Gastrocnemius medialis (tissue), 4 donors: ENCODE data around the gene CHERP. TPM values are rescaled to one million over a fixed set of nuclear protein-coding genes. Genes with fewer than 3 reads are reported as not detected.

Source experiments
- ATAC-seq, 2 donors: fragments of 150-250 bp; one replicate each; pipeline ENCODE4 v1.9.1; 2016
- DNase-seq, 2 donors: peaks; one replicate each; pipeline ENCODE4 v3.0.0-alpha.2; 2019
- H3K27ac ChIP-seq, 4 donors: fragments of 200-600 bp; sonication (generic); 1 replicate in 1 of 4; 2 replicates in 3 of 4; pipeline ENCODE4 v1.5.1; 2016 to 2018; ENCODE audit warnings: mild to moderate bottlenecking in 2 of 4, moderate library complexity in 1 of 4
- H3K27me3 ChIP-seq, 3 donors: fragments of 200-600 bp; sonication (generic) in 2 of 3; 1 replicate in 1 of 3; 2 replicates in 2 of 3; pipeline versions ENCODE4 v1.5.1 to v1.6.0; 2016 to 2019; ENCODE audit warnings: mild to moderate bottlenecking in 1 of 3, moderate library complexity in 1 of 3
- H3K36me3 ChIP-seq, 2 donors: fragments of 200-600 bp; sonication (generic) in 1 of 2; one replicate each; pipeline ENCODE4 v1.5.1; 2017 to 2018
- H3K4me1 ChIP-seq, 2 donors: fragments of 200-600 bp; sonication (generic) in 1 of 2; one replicate each; pipeline ENCODE4 v1.5.1; 2016 to 2017; ENCODE audit warnings: mild to moderate bottlenecking in 2 of 2
- H3K4me3 ChIP-seq, 4 donors: fragments of 200-600 bp; sonication (generic) in 3 of 4; 1 replicate in 1 of 4; 2 replicates in 3 of 4; pipeline ENCODE4 v1.5.1; 2016 to 2019; ENCODE audit warnings: mild to moderate bottlenecking in 2 of 4
- H3K9me3 ChIP-seq, 3 donors: fragments of 200-600 bp; sonication (generic) in 2 of 3; 1 replicate in 1 of 3; 2 replicates in 2 of 3; pipeline ENCODE4 v1.5.1; 2016 to 2019
- POLR2A ChIP-seq, 2 donors: fragments of 450-650 bp; IDR thresholded peaks; one replicate each; pipeline ENCODE4 v1.6.1; 2017; ENCODE audit warnings: antibody characterized with exemption in 2 of 2, mild to moderate bottlenecking in 2 of 2, moderate library complexity in 2 of 2
- in situ Hi-C, 4 donors: fragments of 200-750 bp; cut with MboI; loops; one replicate each; pipeline versions ENCODE4 v1.15.0 to v1.8.0; 2017; ENCODE audit warnings: low sequenced_read_pairs in 4 of 4
- intact Hi-C: fragments of 100-400 bp; cut with DNase I; formaldehyde crosslinking; loops from one replicate; pipeline ENCODE4 v1.15.1; 2023; ENCODE audit warnings: low total_unique reads
- total RNA-seq, 4 donors: library from RNA; depleted of rRNA; stranded (reverse); fragments of >200 nt; gene quantifications; one replicate each; pipeline versions ENCODE4 v1.1.0 to v1.2.3, GENCODE V29; 2016
- TF ChIP-seq, protein P1 (sequence below), 5 experiments: fragments of 450-650 bp in 3 of 5; fragments of 200-600 bp in 2 of 5; sonication (generic) in 2 of 5; IDR thresholded peaks in 4 of 5; conservative IDR thresholded peaks in 1 of 5; 1 replicate in 4 of 5; 2 replicates in 1 of 5; pipeline ENCODE4 v1.5.1; 2016 to 2019; ENCODE audit warnings: antibody characterized with exemption in 5 of 5, mild to moderate bottlenecking in 3 of 5, moderate library complexity in 3 of 5

Gene CHERP
- total RNA-seq, 4 donors from 2014 or later, result 7.4 to 12.1 (median 9.8) TPM

DNA sequence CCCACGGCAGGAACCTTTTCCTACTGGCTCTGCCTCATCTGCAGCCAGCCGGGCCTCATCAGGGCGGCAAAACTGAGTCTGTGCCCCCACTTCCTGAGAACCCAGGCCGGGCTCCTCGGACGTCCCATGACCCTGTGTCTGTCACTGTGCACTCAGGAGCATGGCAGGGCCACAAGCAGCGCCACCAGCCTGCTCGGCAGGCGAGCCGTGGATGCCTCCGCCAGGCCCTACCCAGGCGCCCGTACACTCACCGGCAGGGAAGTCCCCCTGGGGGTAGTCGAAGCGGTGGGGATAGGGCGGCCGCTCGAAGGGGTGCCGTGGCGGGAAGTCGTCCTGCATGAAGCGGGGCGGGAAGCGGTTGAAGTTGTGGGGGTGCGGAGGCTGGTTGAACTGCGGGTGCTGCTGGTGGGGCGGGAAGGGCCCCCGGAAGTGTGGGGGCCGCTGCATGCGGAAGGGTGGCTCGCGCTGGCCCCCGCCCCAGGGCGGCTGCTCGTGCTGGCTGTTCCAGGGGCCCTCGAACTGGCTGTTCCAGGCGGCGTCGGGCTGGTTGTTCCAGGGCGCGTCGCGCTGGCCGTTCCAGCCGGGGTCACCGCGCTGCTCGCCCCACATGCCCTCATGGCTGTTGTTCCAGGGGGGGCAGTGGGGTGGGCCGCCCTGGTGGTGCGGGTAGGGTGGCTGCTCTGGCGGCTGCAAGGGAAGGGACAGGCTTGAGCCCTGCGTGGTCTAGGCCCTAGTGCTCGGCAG, 17.1 kb downstream of the CHERP start:
- Histone ChIP-seq H3K9me3 (no peaks in the 10 kb centered on the region), H3K36me3 (peaks cover 0 to 100% of the 10 kb centered on the region in 2 donors), H3K4me1 (no peaks in the 10 kb centered on the region), H3K4me3 (no peak overlapping the region), H3K27me3 (no peaks in the 10 kb centered on the region), H3K27ac (no peak overlapping the region)
- intact Hi-C loops (no loop called here), in situ Hi-C loops (loop anchor here in 2 of 4 donors (25.0 kb wide), 2 partner anchors 288 to 313 kb away; no protein-coding TSS in a partner anchor)
- no peak for DNase-seq
- no peak for TF ChIP-seq POLR2A (IDR thresholded peaks at IDR 0.05)
- TF ChIP-seq, protein P1, sequence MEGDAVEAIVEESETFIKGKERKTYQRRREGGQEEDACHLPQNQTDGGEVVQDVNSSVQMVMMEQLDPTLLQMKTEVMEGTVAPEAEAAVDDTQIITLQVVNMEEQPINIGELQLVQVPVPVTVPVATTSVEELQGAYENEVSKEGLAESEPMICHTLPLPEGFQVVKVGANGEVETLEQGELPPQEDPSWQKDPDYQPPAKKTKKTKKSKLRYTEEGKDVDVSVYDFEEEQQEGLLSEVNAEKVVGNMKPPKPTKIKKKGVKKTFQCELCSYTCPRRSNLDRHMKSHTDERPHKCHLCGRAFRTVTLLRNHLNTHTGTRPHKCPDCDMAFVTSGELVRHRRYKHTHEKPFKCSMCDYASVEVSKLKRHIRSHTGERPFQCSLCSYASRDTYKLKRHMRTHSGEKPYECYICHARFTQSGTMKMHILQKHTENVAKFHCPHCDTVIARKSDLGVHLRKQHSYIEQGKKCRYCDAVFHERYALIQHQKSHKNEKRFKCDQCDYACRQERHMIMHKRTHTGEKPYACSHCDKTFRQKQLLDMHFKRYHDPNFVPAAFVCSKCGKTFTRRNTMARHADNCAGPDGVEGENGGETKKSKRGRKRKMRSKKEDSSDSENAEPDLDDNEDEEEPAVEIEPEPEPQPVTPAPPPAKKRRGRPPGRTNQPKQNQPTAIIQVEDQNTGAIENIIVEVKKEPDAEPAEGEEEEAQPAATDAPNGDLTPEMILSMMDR (IDR thresholded peaks at IDR 0.05 in 4 of 5, conservative IDR thresholded peaks at IDR 0.05 in 1 of 5), result no peak
- no peak for ATAC-seq

DNA sequence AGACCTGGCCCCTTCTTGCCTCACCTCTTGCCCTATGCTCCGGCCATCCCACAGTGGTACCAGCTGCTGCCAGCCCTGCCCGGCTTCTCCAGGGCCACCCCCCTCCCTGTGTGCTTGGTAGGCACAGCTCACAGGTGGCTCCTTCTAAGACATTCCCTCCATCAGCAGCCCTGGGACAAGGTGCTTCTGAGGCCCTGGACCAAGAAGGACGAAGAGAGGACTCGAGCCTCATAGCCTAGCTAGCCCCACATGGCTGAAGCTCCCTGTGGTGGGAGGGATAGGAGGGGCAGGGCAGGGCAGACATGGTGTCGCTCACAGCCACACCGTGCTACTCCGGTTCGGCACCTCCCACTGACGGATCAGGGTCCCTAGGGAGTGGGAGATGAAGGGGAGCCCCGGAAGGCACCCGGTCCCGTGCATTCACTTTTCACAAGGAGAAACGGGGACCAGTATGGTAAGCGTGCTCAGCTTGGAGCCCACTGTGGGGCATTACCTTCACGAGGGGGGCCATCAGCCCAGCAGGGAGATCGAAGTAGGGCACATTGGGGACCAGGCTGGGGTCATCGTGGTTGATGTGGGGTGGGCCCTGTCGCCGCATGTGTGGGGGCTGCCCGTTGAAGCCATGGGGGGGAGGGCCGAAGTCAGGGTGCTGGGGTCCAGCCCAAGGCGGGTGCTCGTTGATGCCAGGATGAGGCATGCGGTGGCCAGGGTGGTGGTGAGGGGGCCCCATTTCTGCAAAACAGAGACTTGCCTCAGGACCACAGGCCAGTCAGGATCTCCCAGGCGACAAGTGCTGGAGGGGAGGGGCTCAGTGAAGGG, 19.5 kb downstream of the CHERP start:
- Histone ChIP-seq H3K27me3 (no peaks in the 10 kb centered on the region), H3K36me3 (peaks cover 0 to 100% of the 10 kb centered on the region in 2 donors), H3K27ac (no peak overlapping the region), H3K4me3 (no peak overlapping the region), H3K4me1 (no peaks in the 10 kb centered on the region), H3K9me3 (no peaks in the 10 kb centered on the region)
- TF ChIP-seq, protein P1 (IDR thresholded peaks at IDR 0.05 in 4 of 5, conservative IDR thresholded peaks at IDR 0.05 in 1 of 5), result no peak
- no peak for TF ChIP-seq POLR2A (IDR thresholded peaks at IDR 0.05)
- in situ Hi-C loops (loop anchor here in 1 of 4 donors (25.0 kb wide), 1 partner anchor 310 kb away; no protein-coding TSS in a partner anchor), intact Hi-C loops (no loop called here)
- DNase-seq (no peak), ATAC-seq (no peak)

DNA sequence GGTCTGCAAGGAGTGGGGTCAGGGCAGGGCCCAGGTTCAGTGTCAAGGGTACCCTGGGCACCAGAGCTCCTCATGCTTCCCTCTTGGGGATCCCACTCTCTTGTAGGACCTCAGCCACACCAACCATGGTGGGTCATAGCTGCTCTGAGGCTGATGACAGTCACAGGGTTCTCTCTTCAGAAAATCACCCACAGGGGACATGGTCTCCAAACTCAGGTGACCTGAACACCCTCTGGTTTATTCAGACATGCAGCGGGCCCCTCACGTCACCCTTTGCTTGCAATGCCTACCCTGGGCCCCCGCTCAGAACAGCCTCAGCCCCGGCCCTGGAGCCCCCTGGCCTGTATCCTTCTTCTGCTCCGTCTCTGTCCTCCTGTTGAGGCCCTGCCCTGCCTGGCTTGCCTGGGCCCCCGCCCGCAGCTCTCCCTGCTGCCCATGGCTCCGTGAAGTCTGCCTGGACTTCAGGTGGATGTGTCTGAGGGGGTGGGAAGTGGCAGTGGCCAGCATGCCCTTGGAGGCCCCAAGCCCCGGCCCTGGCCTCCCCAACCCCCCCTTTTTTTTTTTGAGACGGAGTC, 20.4 kb downstream of the CHERP start:
- Histone ChIP-seq H3K4me1 (no peaks in the 10 kb centered on the region), H3K27ac (no peak overlapping the region), H3K27me3 (no peaks in the 10 kb centered on the region), H3K4me3 (no peak overlapping the region), H3K9me3 (no peaks in the 10 kb centered on the region), H3K36me3 (peaks cover 0 to 100% of the 10 kb centered on the region in 2 donors)
- no peak for DNase-seq
- no peak for ATAC-seq
- no peak for TF ChIP-seq POLR2A (IDR thresholded peaks at IDR 0.05)
- TF ChIP-seq, protein P1 (IDR thresholded peaks at IDR 0.05 in 4 of 5, conservative IDR thresholded peaks at IDR 0.05 in 1 of 5), result no peak
- in situ Hi-C loops (loop anchor here in 1 of 4 donors (25.0 kb wide), 1 partner anchor 310 kb away; no protein-coding TSS in a partner anchor), intact Hi-C loops (no loop called here)

DNA sequence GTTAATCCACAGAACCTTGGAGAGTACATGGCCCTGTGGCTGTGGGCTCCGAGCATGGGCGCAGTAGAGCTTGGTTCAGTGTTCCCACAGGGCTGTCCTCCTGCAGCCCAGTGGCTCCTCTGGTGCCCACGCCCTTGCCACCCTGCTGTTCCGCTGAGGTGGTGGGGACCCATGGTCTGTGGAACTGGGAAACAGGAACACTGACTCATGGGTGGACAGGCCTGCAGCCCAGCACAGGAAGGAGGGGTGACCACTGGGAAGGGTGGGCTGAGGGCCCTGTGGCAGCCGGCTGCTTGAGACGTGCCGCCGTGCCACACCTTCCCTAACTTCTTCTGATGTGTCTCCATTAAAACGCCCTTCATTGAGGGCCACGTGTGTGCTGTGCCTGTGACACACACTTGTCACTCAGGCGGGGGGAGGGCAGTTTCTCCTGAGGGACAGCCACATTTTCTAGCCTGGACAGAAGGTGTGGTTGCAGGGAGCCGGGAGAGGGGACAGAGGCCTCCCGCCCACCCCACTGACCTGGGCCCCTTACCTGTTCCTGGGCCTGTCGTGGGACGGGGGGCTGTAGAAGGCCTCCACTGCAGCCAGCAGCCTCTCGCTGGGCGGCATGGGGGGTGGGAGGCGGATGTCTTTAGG, 21.1 kb downstream of the CHERP start:
- no peak for ATAC-seq
- TF ChIP-seq POLR2A (IDR thresholded peaks at IDR 0.05), result no peak
- TF ChIP-seq, protein P1 (IDR thresholded peaks at IDR 0.05 in 4 of 5, conservative IDR thresholded peaks at IDR 0.05 in 1 of 5), result no peak
- intact Hi-C loops, result no loop called here
- no peak for DNase-seq
- Histone ChIP-seq H3K27ac (no peak overlapping the region), H3K36me3 (peaks cover 0 to 98% of the 10 kb centered on the region in 2 donors), H3K4me3 (no peak overlapping the region), H3K4me1 (no peaks in the 10 kb centered on the region), H3K9me3 (no peaks in the 10 kb centered on the region), H3K27me3 (no peaks in the 10 kb centered on the region)
- in situ Hi-C loops, result loop anchor here in 1 of 4 donors (25.0 kb wide), 1 partner anchor 309 kb away; no protein-coding TSS in a partner anchor
